ENCODE data around the gene PADI3.
"Not testable (repeated sequence)": the region's sequence is repeated elsewhere in the genome, so short reads cannot be mapped to it uniquely, and the experiment has no call there.

PADI3 gene

GRCh38 chr1:17307329-17307728 is 58.4 kb downstream of the PADI3 start:
- DNase-seq = no peak

DNA sequence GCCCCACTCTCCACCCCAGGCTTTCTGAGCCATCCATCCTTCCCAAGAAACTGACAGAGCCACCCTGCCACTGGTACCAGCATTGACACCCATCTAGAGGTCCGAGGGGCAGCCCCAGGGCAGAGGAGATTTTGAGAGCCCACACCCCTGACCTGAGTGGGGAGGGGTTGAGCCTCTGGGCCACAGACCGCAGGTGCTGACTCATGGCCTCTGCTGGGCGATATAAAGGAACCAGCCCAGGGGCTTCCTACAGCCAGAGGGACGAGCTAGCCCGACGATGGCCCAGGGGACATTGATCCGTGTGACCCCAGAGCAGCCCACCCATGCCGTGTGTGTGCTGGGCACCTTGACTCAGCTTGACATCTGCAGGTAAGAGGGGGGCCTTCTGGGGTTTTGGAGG is 59.0 kb downstream of the PADI3 start, which contains the start of gene PADI4:
TSS of gene PADI4 (plus strand) at position 252 of the 400 bp plus-strand sequence. CDS start at position 278, 26 bp downstream.
- no peak for DNase-seq

DNA sequence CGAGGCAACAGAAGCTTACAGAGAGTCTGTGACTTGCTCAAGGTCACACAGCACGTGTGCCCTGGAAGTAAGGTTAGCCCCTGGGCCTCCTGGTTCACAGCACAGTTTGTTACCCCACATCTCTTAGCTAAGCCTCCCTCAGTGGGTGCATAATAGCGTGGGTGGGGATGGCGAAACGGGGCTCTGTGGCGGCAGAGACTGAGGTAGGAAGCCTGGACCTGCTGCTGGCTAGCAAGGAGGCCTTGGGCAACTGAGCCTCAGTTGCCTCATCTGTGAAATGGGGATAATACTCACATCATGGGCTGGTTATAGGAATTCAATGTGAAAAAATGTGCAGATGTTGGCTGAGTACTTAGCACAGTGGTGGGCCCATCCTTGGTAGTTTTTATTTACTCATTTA is 59.7 kb downstream of the PADI3 start:
- no peak for DNase-seq

DNA sequence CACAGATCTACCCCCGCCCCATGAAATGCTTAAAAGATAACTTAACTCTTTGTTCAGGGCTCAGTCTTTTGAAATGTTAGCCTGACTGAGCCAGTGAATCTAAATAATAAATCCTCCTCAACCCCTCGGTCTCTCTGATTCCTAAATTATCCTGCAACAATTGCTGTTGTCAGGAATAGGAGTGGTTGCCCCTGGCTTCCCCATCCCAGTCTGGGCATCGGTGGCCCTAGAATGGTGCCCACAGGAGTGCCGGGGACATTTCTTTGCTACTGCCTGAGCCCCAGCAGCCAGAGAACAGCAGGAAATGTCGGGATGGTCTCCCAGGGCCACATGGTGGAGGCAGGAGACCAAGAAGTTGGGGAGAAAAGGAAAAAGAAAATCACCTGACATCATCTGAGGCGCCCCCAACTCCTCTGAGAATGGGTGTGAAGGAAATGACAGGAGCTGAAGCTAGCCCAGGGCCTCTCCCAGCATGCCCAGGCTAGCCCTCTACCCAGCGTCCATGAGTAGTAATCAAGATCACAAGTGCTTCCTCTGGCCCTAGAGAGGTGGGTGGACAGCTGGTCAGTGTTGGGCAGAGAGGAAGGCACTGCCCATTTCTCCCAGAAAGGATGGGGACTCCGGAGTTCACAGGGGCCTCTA is 60.6 kb downstream of the PADI3 start:
- DNase-seq = no peak

DNA sequence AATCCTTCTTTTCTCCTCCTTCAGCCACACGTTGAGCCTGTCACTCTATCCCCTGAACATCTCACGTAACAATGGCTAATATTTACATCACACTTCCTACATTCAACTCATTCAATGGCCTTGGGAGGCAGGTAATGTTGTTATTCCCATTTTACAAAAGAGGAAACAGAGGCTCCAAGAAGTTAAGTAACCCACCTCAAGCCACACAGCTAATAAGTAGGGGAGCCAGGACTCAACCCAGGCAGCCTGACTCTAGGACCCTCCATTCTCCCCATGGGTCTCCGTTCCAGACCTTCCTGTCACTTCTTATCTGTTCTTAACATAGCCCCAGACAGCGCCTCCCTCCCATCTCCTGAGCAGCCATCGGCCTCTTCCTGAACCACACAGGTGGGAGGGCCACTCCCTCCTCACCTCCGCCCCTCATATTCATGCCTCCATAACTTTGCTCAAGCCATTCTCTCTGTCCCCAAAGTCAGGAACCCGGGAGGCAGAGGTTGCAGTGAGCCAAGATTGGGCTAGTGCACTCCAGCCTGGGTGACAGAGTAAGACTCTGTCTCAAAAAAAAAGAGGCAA is 61.3 kb downstream of the PADI3 start:
- no peak for DNase-seq

DNA sequence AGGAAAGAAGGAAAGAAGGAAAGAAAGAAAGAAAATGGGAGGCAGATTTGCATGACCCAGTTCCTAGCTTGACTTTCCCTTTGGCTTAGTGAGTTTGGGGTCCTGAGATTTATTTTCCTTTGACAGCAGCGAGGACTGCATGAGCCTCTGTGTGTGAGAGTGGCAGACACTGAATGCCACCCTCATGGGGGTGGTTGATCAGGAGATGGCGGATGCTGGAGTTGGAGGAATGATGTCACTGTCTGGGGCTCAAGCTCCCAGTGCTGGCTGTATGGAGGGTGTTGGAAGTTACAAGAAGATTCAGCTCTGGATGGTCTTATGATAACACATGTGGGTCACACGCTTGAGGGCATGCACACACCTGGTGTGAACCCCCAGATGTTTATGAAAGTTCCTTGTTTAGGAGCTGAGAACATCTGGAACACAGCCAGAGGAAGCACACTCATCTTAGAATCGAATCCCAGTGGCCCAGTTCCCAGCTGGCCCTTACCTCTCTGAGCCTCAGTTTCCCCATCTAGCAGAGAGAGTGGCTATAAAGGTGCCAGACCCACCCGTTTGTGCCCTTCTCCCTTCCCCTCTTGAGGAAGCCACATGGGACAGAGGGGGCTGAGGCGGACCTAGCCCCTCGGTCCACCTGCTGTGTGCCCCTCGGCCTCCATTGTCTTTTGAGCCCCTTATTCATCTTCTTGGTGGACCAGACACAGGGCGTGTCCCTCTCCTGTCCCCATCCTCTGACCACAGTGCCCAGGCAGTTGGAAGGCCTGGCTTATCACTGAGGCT is 64.8 kb downstream of the PADI3 start:
- DNase-seq = no peak

GRCh38 chr1:17314491-17314971 is 65.6 kb downstream of the PADI3 start:
- DNase-seq = no peak

GRCh38 chr1:17315542-17316130 is 66.7 kb downstream of the PADI3 start:
- no peak for DNase-seq

DNA sequence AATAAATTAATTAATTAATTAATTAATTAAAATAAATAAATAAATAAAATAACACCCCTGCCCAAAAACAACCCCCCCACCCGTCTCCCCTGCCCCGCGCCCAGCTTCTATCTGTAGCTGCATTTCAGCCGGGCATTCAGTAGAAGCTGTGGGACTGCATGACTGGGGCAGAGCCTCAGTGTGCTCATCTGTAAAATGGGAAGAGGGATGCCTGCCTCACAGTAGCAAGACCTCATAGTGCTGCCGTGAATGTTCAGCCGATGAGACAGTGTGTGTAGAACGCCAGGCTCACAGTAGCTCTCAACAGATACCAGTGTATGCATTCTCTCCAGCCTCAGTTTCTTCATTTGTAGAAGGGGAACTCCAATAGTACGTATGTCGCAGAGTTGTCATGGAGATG is 67.8 kb downstream of the PADI3 start:
- DNase-seq = no peak

GRCh38 chr1:17318262-17318661 is 69.4 kb downstream of the PADI3 start:
- no peak for DNase-seq

DNA sequence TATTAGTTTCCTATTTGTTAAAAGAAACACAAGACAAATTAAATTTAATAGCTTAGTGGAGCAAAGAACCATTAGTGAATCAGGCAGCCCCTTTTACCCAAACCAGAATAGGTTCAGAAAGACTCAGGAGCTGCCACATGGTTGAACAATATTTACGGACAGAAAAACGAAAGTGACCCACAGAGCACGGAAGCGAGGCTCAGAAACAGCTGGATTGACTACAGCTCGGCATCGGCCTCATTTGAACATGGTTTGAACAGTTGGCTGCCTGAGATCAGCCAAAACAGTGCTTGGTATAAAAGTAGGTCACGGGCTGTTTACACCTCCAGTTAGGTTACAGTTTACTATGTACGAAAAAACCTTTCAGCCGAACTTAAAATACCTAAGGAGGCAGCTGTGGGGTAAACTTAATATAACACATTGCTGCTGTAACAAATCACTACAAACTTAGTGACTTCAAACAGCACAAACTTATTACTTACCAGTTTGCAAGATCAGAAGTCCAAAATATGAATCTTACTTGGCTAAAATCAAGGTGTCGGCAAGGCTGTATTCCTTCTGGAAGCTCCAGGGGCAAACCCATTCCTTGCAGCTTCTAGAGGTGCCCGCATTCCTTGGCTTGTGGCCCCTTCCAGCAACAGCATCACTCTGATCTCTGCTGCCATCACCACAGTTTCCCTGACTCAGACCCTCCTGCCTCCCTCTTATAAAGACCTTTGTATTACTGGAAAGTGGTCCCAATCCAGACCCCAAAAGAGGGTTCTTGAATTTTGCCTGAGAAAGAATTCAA is 70.9 kb downstream of the PADI3 start:
- no peak for DNase-seq

GRCh38 chr1:17321857-17322390 is 73.0 kb downstream of the PADI3 start:
- not testable (repeated sequence) for DNase-seq

GRCh38 chr1:17328855-17329254 is 80.0 kb downstream of the PADI3 start:
- no peak for DNase-seq

DNA sequence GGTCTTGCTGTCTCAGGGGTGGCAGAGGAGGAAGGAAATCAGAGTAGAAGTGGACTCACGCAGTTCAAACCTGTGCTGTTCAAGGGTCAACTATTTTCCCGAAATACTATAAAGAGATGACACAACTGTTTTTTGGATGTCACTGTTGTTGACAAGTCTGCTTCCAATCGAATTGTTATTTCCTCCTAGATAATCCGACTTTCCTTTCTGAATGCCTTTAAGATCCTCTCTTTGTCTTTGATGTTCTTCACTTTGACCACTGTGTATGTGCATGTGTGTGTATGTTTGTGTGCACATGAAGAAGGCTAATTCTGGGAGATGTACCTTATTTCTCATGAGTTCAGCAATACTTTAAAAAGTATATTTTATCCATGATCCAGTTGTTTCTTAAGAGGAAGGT is 80.7 kb downstream of the PADI3 start:
- no peak for DNase-seq

DNA sequence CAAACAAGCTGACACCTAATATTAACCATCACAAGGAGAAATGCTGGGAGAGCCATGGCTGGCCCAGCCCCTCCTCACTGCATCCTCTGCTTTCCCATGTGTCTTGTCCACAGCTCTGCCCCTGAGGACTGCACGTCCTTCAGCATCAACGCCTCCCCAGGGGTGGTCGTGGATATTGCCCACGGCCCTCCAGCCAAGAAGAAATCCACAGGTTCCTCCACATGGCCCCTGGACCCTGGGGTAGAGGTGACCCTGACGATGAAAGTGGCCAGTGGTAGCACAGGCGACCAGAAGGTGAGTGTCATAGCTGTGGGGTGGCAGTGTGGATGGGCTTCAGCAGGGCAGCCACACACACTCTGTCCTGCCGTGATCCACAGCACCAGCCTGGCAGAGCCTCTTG is 82.0 kb downstream of the PADI3 start:
- DNase-seq = no peak

- no peak for DNase-seq
Observed at GRCh38 chr1:17333081-17333480, 84.2 kb downstream of the PADI3 start.
